H4 (cell line): ENCODE data around the gene OR4B1. TPM values are rescaled to one million over a fixed set of nuclear protein-coding genes. Genes with fewer than 3 reads are reported as not detected.

Experiments
- DNase-seq: peaks from one replicate; pipeline ENCODE4 v3.0.0-alpha.2; 2015; ENCODE audit warnings: low spot score
- total RNA-seq: library from RNA; depleted of rRNA; stranded (reverse); fragments of >200 nt; shearing (Covaris generic); gene quantifications from 2 replicates; pipeline ENCODE4 v1.2.3, GENCODE V29; 2014; rRNA removed

The OR4B1 gene
- total RNA-seq, 1 experiment from 2014 or later, result not detected

GRCh38 chr11:48261600-48261999 is 45.0 kb downstream of the OR4B1 start:
- no peak for DNase-seq

- no peak for DNase-seq
Observed at GRCh38 chr11:48263423-48263911, 46.9 kb downstream of the OR4B1 start, which contains the start of gene OR4X1. Gene OR4X1 (plus strand): TSS chr11:48263861. CDS start chr11:48263861, 0 bp downstream.

Other genes with a start within 250 kb of the OR4B1 start
- 16.5 and 19.9 TPM in 2 replicates for gene PTPRJ, start 236.3 kb upstream of the OR4B1 start, total RNA-seq
- gene OR4X2, start 28.3 kb downstream of the OR4B1 start, total RNA-seq, result not detected in 2 replicates
- gene OR4X1, start 47.1 kb downstream of the OR4B1 start, total RNA-seq, result not detected in 2 replicates
- not detected in 2 replicates for gene OR4S1, start 89.4 kb downstream of the OR4B1 start, total RNA-seq
- gene OR4C3, start 108.1 kb downstream of the OR4B1 start, total RNA-seq, result not detected in 2 replicates
- not detected in 2 replicates for gene OR4C5, start 149.7 kb downstream of the OR4B1 start, total RNA-seq